ENCODE data around the gene PPA1. TPM values are rescaled to one million over a fixed set of nuclear protein-coding genes. Genes with fewer than 3 reads are reported as not detected.

Gene PPA1
- total RNA-seq, 2 experiments from 2014 or later: 69.0 to 69.3 TPM

- Histone ChIP-seq H3K4me3 (ENCODE audit: low read length) (no peak overlapping the region), H3K36me3 (ENCODE audit: insufficient read depth, low read length) (peaks cover 39% of the 10 kb centered on the region), H3K4me1 (ENCODE audit: insufficient read depth, low read length) (peaks cover 58% of the 10 kb centered on the region), H3K27me3 (ENCODE audit: control insufficient read depth in 1 of 2, insufficient read depth in 2 of 2, low read length in 2 of 2) (no peaks in the 10 kb centered on the region), H3K27ac (ENCODE audit: low read depth in 1 of 2, low read length in 2 of 2) (no peak overlapping the region), H3K9me3 (ENCODE audit: control insufficient read depth in 1 of 2, insufficient read depth in 1 of 2, low read length in 2 of 2) (no peaks in the 10 kb centered on the region)
- POLR2A ChIA-PET: interaction anchor here (5.7 kb wide), 1 partner anchor 21 kb away, joined by 138 read pairs; the partner anchor contains the start of gene TYSND1
- Mint-ChIP-seq H3K36me3 (ENCODE audit: low read depth) (peaks cover 67% of the 10 kb centered on the region), H3K4me1 (ENCODE audit: low read depth) (peaks cover 74% of the 10 kb centered on the region), H3K4me3 (peak overlapping the region; percentile 70), H3K27ac (peak overlapping the region; percentile 94), H3K9me3 (no peaks in the 10 kb centered on the region), H3K27me3 (no peaks in the 10 kb centered on the region)
- ATAC-seq (ENCODE audit: poor library complexity) (no peak), DNase-seq (no peak)
- CTCF ChIA-PET: interaction anchor here (0.7 to 5.3 kb wide), 2 partner anchors 21 to 31 kb away, joined by 3 to 64 read pairs; partner anchors contain the start of gene TYSND1
- intact Hi-C loops (cut with DNase I, micrococcal nuclease): loop anchor here in 1 of 2 experiments (2.0 kb wide), 1 partner anchor 14 kb away; no protein-coding TSS in a partner anchor
- TF ChIP-seq CTCF (IDR thresholded peaks at IDR 0.05): no peak
Observed at GRCh38 chr10:70167246-70167645, 66.0 kb downstream of the PPA1 start.

GRCh38 chr10:70166394-70166793 is 66.8 kb downstream of the PPA1 start:
- Histone ChIP-seq H3K4me3 (ENCODE audit: low read length) (no peak overlapping the region), H3K27ac (ENCODE audit: low read depth in 1 of 2, low read length in 2 of 2) (no peak overlapping the region), H3K36me3 (ENCODE audit: insufficient read depth, low read length) (peaks cover 46% of the 10 kb centered on the region), H3K9me3 (ENCODE audit: control insufficient read depth in 1 of 2, insufficient read depth in 1 of 2, low read length in 2 of 2) (no peaks in the 10 kb centered on the region), H3K4me1 (ENCODE audit: insufficient read depth, low read length) (peaks cover 65% of the 10 kb centered on the region), H3K27me3 (ENCODE audit: control insufficient read depth in 1 of 2, insufficient read depth in 2 of 2, low read length in 2 of 2) (no peaks in the 10 kb centered on the region)
- intact Hi-C loops (cut with DNase I, micrococcal nuclease): loop anchor here in 1 of 2 experiments (2.0 kb wide), 1 partner anchor 14 kb away; no protein-coding TSS in a partner anchor
- CTCF ChIA-PET: interaction anchor here (5.3 kb wide), 1 partner anchor 20 kb away, joined by 64 read pairs; the partner anchor contains the start of gene TYSND1
- POLR2A ChIA-PET: interaction anchor here (5.7 kb wide), 1 partner anchor 20 kb away, joined by 138 read pairs; the partner anchor contains the start of gene TYSND1
- no peak for DNase-seq
- no peaks in the 10 kb centered on the region for H3K9me3 Mint-ChIP-seq
- peaks cover 74% of the 10 kb centered on the region for H3K36me3 Mint-ChIP-seq (ENCODE audit: low read depth)
- peak overlapping the region; percentile 21 for H3K4me3 Mint-ChIP-seq
- H3K4me1 Mint-ChIP-seq (ENCODE audit: low read depth): peaks cover 83% of the 10 kb centered on the region
- no peak for TF ChIP-seq CTCF (IDR thresholded peaks at IDR 0.05)
- no peaks in the 10 kb centered on the region for H3K27me3 Mint-ChIP-seq
- H3K27ac Mint-ChIP-seq: no peak overlapping the region
- ATAC-seq (ENCODE audit: poor library complexity): no peak

- peak overlapping the region; percentile 18 for H3K4me3 Mint-ChIP-seq
- H3K27me3 Mint-ChIP-seq: no peaks in the 10 kb centered on the region
- Histone ChIP-seq H3K4me1 (ENCODE audit: insufficient read depth, low read length) (peaks cover 54% of the 10 kb centered on the region), H3K4me3 (ENCODE audit: low read length) (no peak overlapping the region), H3K27me3 (ENCODE audit: control insufficient read depth in 1 of 2, insufficient read depth in 2 of 2, low read length in 2 of 2) (no peaks in the 10 kb centered on the region), H3K27ac (ENCODE audit: low read depth in 1 of 2, low read length in 2 of 2) (peak overlapping the region in 1 of 2 donors; percentile 49), H3K9me3 (ENCODE audit: control insufficient read depth in 1 of 2, insufficient read depth in 1 of 2, low read length in 2 of 2) (no peaks in the 10 kb centered on the region), H3K36me3 (ENCODE audit: insufficient read depth, low read length) (peaks cover 67% of the 10 kb centered on the region)
- POLR2A ChIA-PET: no interaction called here
- no peaks in the 10 kb centered on the region for H3K9me3 Mint-ChIP-seq
- DNase-seq (peak in 1 of 14 experiments; percentile 56), ATAC-seq (ENCODE audit: poor library complexity) (peak; percentile 30)
- H3K36me3 Mint-ChIP-seq (ENCODE audit: low read depth): peaks cover 81% of the 10 kb centered on the region
- CTCF ChIA-PET: no interaction called here
- H3K27ac Mint-ChIP-seq: peak overlapping the region; percentile 80
- no peak for TF ChIP-seq CTCF (IDR thresholded peaks at IDR 0.05)
- intact Hi-C loops (cut with DNase I, micrococcal nuclease): no loop called here
- H3K4me1 Mint-ChIP-seq (ENCODE audit: low read depth): peaks cover 92% of the 10 kb centered on the region
Observed at GRCh38 chr10:70164163-70164562, 69.1 kb downstream of the PPA1 start.
